CD4-positive, CD25-positive, alpha-beta regulatory T cell (primary cell): ENCODE data around the gene ZFAND3. TPM values are rescaled to one million over a fixed set of nuclear protein-coding genes. Genes with fewer than 3 reads are reported as not detected.

Experiments
- ATAC-seq, 2 donors: fragments of 150-1000 bp; cut with Tn5 transposase; one replicate each; pipeline ENCODE4 v1.10.0; 2021; ENCODE audit warnings: low read depth in 2 of 2, moderate number of reproducible peaks in 2 of 2, moderate library complexity in 1 of 2
- DNase-seq, 3 donors: peaks; one replicate each; pipeline versions ENCODE4 v3.0.0 to v3.0.0-alpha.2; 2012 to 2022; ENCODE audit warnings: mixed read lengths in 1 of 3
- H3K27ac ChIP-seq: one replicate; pipeline ENCODE4 v1.7.0; 2013; ENCODE audit warnings: mild to moderate bottlenecking, low read length; ENCODE audit not compliant: insufficient read depth, poor library complexity, severe bottlenecking
- H3K27me3 ChIP-seq: one replicate; pipeline ENCODE4 v1.7.0; 2013; ENCODE audit warnings: low read length; ENCODE audit not compliant: control insufficient read depth, insufficient read depth
- H3K36me3 ChIP-seq: one replicate; pipeline ENCODE4 v1.7.0; 2013; ENCODE audit warnings: mild to moderate bottlenecking, low read length, moderate library complexity; ENCODE audit not compliant: control insufficient read depth, insufficient read depth
- H3K4me1 ChIP-seq: 2 replicates; pipeline ENCODE4 v1.7.0; 2013; ENCODE audit warnings: mild to moderate bottlenecking, low read length; ENCODE audit not compliant: insufficient read depth, control insufficient read depth, poor library complexity, severe bottlenecking
- H3K4me3 ChIP-seq: one replicate; pipeline ENCODE4 v1.7.0; 2013; ENCODE audit warnings: low read depth, mild to moderate bottlenecking, low read length, moderate library complexity
- H3K9me3 ChIP-seq, 2 experiments: 1 replicate in 1 of 2; 2 replicates in 1 of 2; pipeline ENCODE4 v1.7.0; 2013; ENCODE audit warnings: low read length in 2 of 2, mild to moderate bottlenecking in 1 of 2, moderate library complexity in 1 of 2; ENCODE audit not compliant: control insufficient read depth in 2 of 2
- H3K27ac Mint-ChIP-seq, 3 donors: one replicate each; pipeline ENCODE4 v1.8.0; 2020 to 2022; ENCODE audit warnings: mild to moderate bottlenecking in 3 of 3, mixed read lengths in 3 of 3, moderate library complexity in 2 of 3
- H3K27me3 Mint-ChIP-seq: one replicate; pipeline ENCODE4 v1.8.0; 2022; ENCODE audit warnings: mild to moderate bottlenecking, mixed read lengths
- H3K36me3 Mint-ChIP-seq: one replicate; pipeline ENCODE4 v1.8.0; 2020; ENCODE audit warnings: mixed read lengths
- H3K4me1 Mint-ChIP-seq, 4 donors: one replicate each; pipeline ENCODE4 v1.8.0; 2020 to 2022; ENCODE audit warnings: mixed read lengths in 4 of 4, mild to moderate bottlenecking in 1 of 4
- H3K4me3 Mint-ChIP-seq, 4 donors: one replicate each; pipeline ENCODE4 v1.8.0; 2020 to 2022; ENCODE audit warnings: mild to moderate bottlenecking in 4 of 4, mixed read lengths in 4 of 4, moderate library complexity in 3 of 4
- H3K9me3 Mint-ChIP-seq, 7 donors: one replicate each; pipeline ENCODE4 v1.8.0; 2020 to 2022; ENCODE audit warnings: mixed read lengths in 7 of 7, mild to moderate bottlenecking in 3 of 7, moderate library complexity in 2 of 7
- polyA plus RNA-seq, 4 donors: library from polyadenylated mRNA; unstranded; fragments of 300-500 nt; fragmentation: Illumina TruSeq; gene quantifications; one replicate each; pipeline ENCODE4 v1.2.3, GENCODE V29; 2021
- total RNA-seq: library from RNA; stranded (reverse); gene quantifications from one replicate; pipeline ENCODE4 v1.2.3, GENCODE V29; 2022

Gene ZFAND3
- total and polyA plus RNA-seq, 5 donors from 2014 or later: 3.5 to 60.0 (median 5.1) TPM

- no peak overlapping the region for H3K27ac Mint-ChIP-seq
- Histone ChIP-seq H3K9me3 (no peaks in the 10 kb centered on the region), H3K4me3 (no peak overlapping the region), H3K27ac (no peak overlapping the region), H3K27me3 (peaks cover 1% of the 10 kb centered on the region), H3K36me3 (no peaks in the 10 kb centered on the region), H3K4me1 (no peaks in the 10 kb centered on the region)
- H3K27me3 Mint-ChIP-seq: peaks cover 5% of the 10 kb centered on the region
- H3K4me3 Mint-ChIP-seq: no peak overlapping the region
- ATAC-seq (no peak), DNase-seq (no peak)
- no peaks in the 10 kb centered on the region for H3K36me3 Mint-ChIP-seq
- peaks cover 0 to 2% (median 0%) of the 10 kb centered on the region in 4 donors for H3K4me1 Mint-ChIP-seq
- no peaks in the 10 kb centered on the region for H3K9me3 Mint-ChIP-seq
These were observed 18.0 kb upstream of the ZFAND3 start for GRCh38 chr6:37801605-37801940.

- Histone ChIP-seq H3K4me1 (no peaks in the 10 kb centered on the region), H3K36me3 (no peaks in the 10 kb centered on the region), H3K4me3 (no peak overlapping the region), H3K9me3 (no peaks in the 10 kb centered on the region), H3K27ac (no peak overlapping the region), H3K27me3 (peaks cover 1% of the 10 kb centered on the region)
- ATAC-seq (no peak), DNase-seq (no peak)
- Mint-ChIP-seq H3K27ac (no peak overlapping the region), H3K36me3 (no peaks in the 10 kb centered on the region), H3K4me3 (no peak overlapping the region), H3K9me3 (no peaks in the 10 kb centered on the region), H3K27me3 (peaks cover 6% of the 10 kb centered on the region), H3K4me1 (peaks cover 0 to 2% (median 0%) of the 10 kb centered on the region in 4 donors)
These were observed 16.7 kb upstream of the ZFAND3 start for GRCh38 chr6:37802810-37803209.

- H3K4me1 Mint-ChIP-seq: peaks cover 0 to 2% (median 0%) of the 10 kb centered on the region in 4 donors
- no peaks in the 10 kb centered on the region for H3K9me3 Mint-ChIP-seq
These were observed 14.9 kb upstream of the ZFAND3 start for GRCh38 chr6:37804586-37804985.

GRCh38 chr6:37806213-37806612, 13.3 kb upstream of the ZFAND3 start:
- DNase-seq (no peak), ATAC-seq (no peak)
- Mint-ChIP-seq H3K4me3 (no peak overlapping the region), H3K27me3 (peaks cover 13% of the 10 kb centered on the region), H3K9me3 (no peaks in the 10 kb centered on the region), H3K27ac (no peak overlapping the region), H3K4me1 (peaks cover 0 to 2% (median 0%) of the 10 kb centered on the region in 4 donors), H3K36me3 (no peaks in the 10 kb centered on the region)
- Histone ChIP-seq H3K4me1 (no peaks in the 10 kb centered on the region), H3K27me3 (peaks cover 1% of the 10 kb centered on the region), H3K36me3 (no peaks in the 10 kb centered on the region), H3K9me3 (no peaks in the 10 kb centered on the region), H3K27ac (no peak overlapping the region), H3K4me3 (no peak overlapping the region)

More at GRCh38 chr6:37804586-37804985, 14.9 kb upstream of the ZFAND3 start:
- Histone ChIP-seq H3K27me3 (peaks cover 1% of the 10 kb centered on the region), H3K27ac (no peak overlapping the region), H3K9me3 (no peaks in the 10 kb centered on the region), H3K4me3 (no peak overlapping the region), H3K4me1 (no peaks in the 10 kb centered on the region), H3K36me3 (no peaks in the 10 kb centered on the region)
- no peak for DNase-seq
- ATAC-seq: no peak
- H3K4me3 Mint-ChIP-seq: no peak overlapping the region
- no peaks in the 10 kb centered on the region for H3K36me3 Mint-ChIP-seq
- no peak overlapping the region for H3K27ac Mint-ChIP-seq
- peaks cover 13% of the 10 kb centered on the region for H3K27me3 Mint-ChIP-seq

- Histone ChIP-seq H3K27ac (no peak overlapping the region), H3K4me3 (no peak overlapping the region), H3K9me3 (no peaks in the 10 kb centered on the region), H3K27me3 (peaks cover 1% of the 10 kb centered on the region), H3K36me3 (no peaks in the 10 kb centered on the region), H3K4me1 (no peaks in the 10 kb centered on the region)
- ATAC-seq (no peak), DNase-seq (no peak)
- Mint-ChIP-seq H3K4me1 (no peaks in the 10 kb centered on the region), H3K36me3 (peaks cover 3% of the 10 kb centered on the region), H3K9me3 (no peaks in the 10 kb centered on the region), H3K27me3 (peaks cover 23% of the 10 kb centered on the region), H3K27ac (no peak overlapping the region), H3K4me3 (no peak overlapping the region)
These were observed 11.9 kb upstream of the ZFAND3 start for GRCh38 chr6:37807656-37808055.

- H3K27me3 ChIP-seq: no peaks in the 10 kb centered on the region
- peaks cover 0 to 3% (median 0%) of the 10 kb centered on the region in 4 donors for H3K4me1 Mint-ChIP-seq
- ATAC-seq (no peak), DNase-seq (no peak)
- H3K9me3 Mint-ChIP-seq: no peaks in the 10 kb centered on the region
- no peak overlapping the region for H3K4me3 ChIP-seq
- no peak overlapping the region for H3K27ac Mint-ChIP-seq
- H3K27me3 Mint-ChIP-seq: peaks cover 27% of the 10 kb centered on the region
- no peak overlapping the region for H3K27ac ChIP-seq
- H3K36me3 ChIP-seq: no peaks in the 10 kb centered on the region
- H3K4me1 ChIP-seq: no peaks in the 10 kb centered on the region
- no peak overlapping the region for H3K4me3 Mint-ChIP-seq
- H3K36me3 Mint-ChIP-seq: peaks cover 3% of the 10 kb centered on the region
- H3K9me3 ChIP-seq: no peaks in the 10 kb centered on the region
These were observed 10.4 kb upstream of the ZFAND3 start for GRCh38 chr6:37809197-37809543.

GRCh38 chr6:37812841-37813240, 6.7 kb upstream of the ZFAND3 start:
- no peak for DNase-seq
- H3K9me3 ChIP-seq: no peaks in the 10 kb centered on the region

GRCh38 chr6:37814374-37814773, 5.2 kb upstream of the ZFAND3 start:
- Histone ChIP-seq H3K36me3 (no peaks in the 10 kb centered on the region), H3K4me3 (no peak overlapping the region), H3K27me3 (no peaks in the 10 kb centered on the region), H3K9me3 (no peaks in the 10 kb centered on the region), H3K27ac (no peak overlapping the region), H3K4me1 (peaks cover 10% of the 10 kb centered on the region)
- Mint-ChIP-seq H3K4me3 (no peak overlapping the region), H3K36me3 (peaks cover 3% of the 10 kb centered on the region), H3K27me3 (peaks cover 27% of the 10 kb centered on the region), H3K4me1 (peaks cover 4 to 22% (median 14%) of the 10 kb centered on the region in 4 donors), H3K9me3 (peaks cover 0 to 4% (median 0%) of the 10 kb centered on the region in 7 donors), H3K27ac (no peak overlapping the region)
- ATAC-seq (no peak), DNase-seq (no peak)

More at GRCh38 chr6:37812841-37813240, 6.7 kb upstream of the ZFAND3 start:
- no peak for ATAC-seq
- no peak overlapping the region for H3K27ac Mint-ChIP-seq
- Histone ChIP-seq H3K4me1 (peaks cover under 1% of the 10 kb centered on the region), H3K27me3 (no peaks in the 10 kb centered on the region), H3K4me3 (no peak overlapping the region), H3K36me3 (no peaks in the 10 kb centered on the region), H3K27ac (no peak overlapping the region)
- peaks cover 29% of the 10 kb centered on the region for H3K27me3 Mint-ChIP-seq
- peaks cover 0 to 4% (median 0%) of the 10 kb centered on the region in 7 donors for H3K9me3 Mint-ChIP-seq
- peaks cover 4 to 14% (median 8%) of the 10 kb centered on the region in 4 donors for H3K4me1 Mint-ChIP-seq
- H3K4me3 Mint-ChIP-seq: no peak overlapping the region
- peaks cover 3% of the 10 kb centered on the region for H3K36me3 Mint-ChIP-seq
